Left forelimb (tissue), 1 donor: Measurements from ENCODE around the gene DNMT3A.

Experiments used
- DNase-seq: peaks from one replicate; pipeline ENCODE4 v3.0.0-alpha.2; 2018; ENCODE audit warnings: low spot score

DNMT3A gene

DNA sequence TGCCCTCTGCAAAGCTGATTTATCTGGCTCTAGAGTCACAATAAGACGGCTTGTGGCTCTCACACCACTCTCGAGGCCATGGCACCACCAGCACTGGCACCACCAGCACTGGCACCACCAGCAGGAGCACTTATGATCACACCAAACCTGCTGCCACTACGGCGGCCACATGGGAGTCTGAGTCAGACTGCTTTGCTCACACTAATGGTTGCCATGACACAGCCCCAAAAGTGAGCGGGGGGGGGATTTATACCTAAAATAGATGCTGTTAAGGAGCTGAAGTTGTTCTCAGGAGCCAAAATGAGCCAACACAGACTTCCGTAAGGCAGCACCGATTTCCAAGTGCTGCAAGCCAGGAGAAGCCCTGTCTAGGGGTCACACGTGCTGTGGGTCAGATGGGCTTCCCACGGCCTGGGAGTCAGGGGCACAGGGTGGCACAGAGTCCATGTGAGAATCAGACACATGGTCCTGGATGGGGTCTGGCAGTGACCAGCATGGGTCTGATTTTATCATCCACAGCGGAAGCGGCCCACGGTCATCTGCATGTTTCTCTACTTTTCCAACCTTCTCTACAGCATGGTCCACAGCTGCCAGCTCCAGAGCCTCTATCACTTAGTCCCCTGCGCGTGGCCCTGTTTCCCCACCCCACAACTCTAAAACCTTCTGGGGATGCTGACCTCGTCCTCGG lies 16.7 kb downstream of the DNMT3A start:
- no peak for DNase-seq

DNA sequence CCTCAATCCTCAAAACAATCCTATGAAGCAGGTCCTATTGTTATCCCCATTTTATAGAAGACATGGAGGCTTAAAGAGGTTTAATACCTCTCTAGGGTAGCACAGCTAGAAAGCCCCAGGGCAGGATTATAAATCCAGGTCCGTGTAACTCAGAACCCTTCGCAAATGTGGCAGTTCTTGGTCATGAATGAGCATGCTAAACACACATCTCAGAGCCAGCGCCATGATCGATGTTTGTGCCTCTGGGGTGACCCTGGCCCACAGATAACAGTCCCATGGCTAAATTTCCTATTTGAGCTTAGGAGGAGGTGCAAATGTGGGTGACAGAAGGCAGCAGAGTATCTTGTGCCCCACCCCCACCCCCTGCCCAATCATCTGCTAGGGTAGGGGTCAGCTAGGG lies 17.5 kb downstream of the DNMT3A start:
- DNase-seq: no peak

DNA sequence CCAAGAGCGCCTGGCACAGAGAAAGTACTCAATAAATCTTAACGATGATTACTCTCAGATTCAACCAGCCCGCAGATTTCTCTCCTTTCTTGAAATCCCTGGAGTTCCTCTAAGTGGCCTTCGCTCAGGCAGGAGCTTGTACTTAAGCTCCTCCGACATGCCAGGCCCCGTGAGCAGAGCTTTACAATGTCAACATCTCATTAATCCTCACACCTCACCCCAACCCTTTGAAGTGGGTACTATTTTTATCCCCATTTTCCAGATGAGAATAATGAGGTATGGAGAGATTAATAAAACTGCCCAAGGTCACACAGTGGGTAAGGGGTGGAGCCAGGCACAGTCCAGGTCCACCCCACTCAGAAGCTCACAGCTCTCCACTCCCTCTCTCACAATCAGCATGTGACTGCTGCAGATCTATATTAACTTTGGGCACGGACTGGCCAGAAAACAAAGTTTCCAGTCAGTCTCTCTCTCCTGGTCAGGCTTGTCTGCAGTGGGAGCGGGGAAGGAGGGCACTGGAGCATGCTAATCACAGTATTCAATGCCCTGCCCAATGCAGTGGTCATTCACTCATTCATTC lies 18.0 kb downstream of the DNMT3A start:
- no peak for DNase-seq

DNA sequence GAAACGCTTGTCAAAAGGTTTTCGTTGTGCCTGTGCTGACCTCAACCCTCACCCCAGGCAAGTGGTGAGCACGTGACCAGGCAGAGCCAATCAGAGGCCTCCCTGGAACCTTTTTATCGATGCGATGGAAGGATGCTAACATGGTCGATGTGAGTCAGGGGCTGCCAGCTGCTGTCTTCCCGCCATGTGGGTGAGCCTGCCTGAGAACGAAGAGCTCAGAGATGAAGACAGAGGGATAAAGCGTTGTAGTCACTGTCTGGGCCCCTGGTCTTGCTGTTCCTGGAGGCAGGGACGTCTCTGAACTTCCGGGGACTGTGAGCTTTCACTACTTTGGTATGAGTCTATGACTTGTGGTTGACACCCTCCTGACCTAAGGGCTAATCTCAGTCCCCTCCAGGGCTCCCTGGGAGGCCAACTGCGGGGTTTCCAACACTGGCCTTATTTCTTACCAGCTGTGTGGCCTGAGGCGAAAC lies 18.6 kb downstream of the DNMT3A start:
- no peak for DNase-seq

DNA sequence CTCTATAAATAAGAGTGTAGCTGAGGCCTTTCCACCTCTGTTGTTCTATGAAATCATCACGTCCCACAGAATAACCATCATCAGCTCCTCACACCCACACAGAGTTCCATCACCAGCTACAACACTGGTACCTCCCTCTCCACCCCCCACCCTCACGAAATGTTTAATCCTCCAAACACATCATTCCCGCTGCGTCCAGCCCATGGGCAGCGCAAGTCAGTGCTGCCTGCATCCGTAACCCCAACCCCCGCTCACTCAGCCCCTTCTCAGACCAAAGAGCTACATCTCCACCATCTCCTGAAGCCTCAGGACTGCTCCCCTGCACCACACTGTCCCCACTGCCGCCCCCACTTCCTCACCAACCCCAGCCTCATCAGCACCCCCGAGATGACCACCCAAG lies 19.4 kb downstream of the DNMT3A start:
- no peak for DNase-seq

DNA sequence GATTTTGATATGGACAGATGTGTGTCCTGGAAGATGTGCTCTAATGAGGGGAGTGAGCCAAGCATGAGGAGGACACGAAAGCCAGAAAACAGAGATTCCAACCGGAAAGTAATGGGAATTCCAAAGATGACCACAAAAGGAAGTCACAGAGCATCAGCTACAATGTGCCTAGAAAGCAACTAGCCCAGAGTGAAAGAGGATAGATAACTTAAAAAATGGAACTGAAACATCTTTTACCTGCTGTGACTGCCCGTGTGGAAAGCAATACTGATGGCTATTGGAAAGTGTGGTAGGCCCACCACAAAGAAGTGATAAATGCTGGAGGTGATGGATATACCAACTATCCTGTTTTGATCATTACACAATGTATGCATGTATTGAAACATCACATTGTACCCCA lies 21.6 kb downstream of the DNMT3A start:
- DNase-seq: no peak

DNA sequence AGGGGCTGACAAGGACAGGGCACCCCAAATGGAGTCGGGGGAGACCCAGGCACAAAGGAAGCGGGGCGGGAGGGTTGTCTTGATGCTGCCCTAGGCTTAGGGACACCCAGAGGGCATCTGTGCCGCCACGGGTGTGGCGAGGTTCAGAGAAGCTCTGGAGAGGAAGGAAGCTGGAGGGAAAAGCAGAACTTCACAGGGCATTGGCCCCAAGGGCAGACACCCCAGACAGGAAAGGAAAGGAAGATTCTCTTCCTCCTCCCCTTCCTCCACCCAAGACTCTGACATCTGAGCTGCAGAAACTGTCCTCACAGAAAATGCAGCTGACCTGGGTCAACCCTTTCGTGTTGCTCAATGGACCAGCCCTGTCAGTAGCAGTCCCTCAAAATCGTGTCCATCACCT lies 25.6 kb downstream of the DNMT3A start:
- DNase-seq: no peak

DNA sequence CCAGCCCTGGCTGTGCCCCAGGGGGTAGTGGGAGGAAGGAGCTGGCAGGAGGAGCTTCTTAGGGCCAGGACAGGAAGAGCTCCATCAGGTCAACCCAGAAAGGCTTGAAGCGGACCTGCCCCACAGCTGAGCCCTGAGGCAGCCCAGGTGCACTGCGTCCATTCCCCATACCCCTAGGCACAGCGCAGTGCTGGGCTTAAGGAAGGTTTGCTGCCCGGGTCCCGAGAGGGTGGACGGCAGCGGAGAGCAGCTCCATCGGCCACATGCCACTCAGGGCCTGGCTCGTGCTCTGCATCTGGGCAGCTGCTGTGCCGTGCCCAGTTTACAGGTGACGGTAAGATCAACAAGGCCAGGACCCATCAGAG lies 26.4 kb downstream of the DNMT3A start:
- no peak for DNase-seq

DNA sequence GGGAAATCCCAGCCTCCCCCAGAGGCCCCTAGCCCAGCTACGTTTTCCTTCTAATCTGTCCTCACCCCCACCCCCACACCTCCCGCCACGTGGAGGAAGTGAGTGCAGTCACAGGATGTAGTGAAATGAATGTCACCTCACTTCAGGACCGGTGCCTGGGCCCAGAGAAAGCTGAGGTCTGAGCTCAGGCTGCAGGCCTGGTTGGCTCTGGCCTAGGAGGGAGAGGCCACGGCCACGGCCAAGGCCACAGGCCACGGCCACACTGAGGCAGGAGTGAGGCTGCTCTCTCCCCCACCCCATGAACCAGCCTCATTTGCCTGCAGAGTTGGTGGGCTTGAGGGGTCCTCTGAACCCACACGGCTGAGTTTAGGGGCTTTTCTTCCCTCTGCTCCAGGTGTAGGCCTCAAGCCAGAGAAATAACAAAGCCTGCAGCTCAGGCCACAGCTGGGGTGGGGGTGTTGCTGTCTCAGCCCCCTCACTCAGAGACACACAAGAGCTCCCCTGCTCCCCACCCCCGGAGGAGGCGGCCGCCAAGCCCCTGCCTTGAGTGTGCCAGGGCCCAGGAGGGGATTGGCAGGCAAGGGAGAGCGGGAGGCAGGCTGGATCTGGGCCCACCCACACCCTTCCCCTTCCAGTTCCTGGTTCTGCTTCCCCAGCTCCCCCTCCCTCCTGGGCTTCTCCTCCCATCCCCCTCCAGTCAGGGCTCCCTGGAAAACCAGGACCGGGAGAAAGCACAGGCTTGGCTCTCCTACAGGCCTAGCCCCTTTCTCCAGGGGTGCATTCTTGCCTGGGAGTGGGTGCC lies 27.0 kb downstream of the DNMT3A start:
- peak; percentile 89 for DNase-seq

DNA sequence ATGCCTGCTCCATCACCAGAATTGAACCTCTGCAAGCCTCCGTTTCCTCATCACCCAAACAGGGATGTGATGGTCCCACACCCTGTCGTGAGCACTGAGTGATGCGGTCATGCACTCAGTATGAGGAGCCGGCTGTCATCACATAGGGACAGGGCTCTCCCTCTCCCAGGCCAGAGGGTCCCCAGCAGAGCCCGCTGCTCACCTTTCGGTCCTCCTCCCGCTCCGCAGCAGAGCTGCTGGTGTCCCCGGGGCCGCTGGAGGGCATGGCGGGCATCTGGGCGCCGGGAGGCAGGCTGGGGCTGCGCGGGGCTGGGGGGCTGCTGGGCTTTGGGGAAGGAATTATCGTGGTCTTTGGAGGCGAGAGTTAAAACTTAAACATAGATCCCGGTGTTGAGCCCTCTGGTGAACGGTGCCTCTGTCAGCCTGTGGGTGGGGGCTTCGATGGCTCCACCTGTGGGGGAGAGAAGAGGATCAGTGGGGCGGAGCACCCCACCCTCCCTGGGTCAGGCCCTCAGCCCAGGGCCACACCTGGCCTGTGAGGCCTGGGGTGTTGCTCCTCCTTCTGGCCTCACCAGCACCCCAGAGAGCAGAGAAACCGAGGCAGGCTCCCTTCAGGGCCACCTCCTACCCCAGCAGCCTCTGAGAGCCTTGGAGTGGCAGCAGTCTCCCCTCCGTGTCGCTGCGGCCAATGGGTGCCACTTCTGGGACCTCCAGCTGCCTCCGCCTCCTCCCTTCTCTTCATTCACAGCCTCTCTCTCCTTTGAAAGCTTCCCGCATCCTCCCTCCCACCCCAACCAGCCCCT lies 27.8 kb downstream of the DNMT3A start:
- no peak for DNase-seq

DNA sequence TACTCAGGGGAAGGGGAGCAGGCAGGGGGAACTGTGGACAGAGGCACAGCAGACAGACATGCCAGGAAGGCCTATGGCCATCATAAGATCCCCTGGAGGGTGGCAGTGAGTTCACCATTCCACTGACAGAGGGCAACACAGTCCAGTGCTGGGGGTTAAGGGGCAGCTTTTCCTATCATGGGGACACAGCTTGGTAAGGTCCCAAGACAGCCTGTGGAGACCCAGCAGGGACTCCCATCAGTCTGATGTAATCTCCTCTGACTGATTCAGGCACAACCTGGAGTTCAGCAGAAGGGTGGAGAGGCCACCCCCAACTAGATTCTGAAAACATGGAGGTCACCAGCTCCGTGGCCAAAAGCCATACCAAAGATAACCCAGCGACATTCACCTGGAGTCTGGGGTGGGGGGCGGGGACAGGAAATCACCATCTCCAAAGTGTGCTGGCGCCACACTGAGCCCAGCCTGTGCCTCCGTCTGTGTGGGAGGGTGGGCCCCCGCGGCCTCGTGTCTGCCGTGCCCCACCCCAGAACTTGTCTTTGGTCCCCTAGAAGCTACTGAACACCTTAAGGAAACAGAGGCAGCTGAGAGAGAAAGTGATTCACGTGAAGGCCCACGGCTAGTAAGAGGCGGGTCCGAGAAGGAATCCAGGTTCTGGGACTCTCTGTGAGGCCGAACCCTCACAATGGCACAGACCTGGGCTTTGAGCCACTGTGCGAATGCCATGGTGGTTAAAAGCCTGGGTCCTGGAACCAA lies 28.6 kb downstream of the DNMT3A start:
- no peak for DNase-seq

DNA sequence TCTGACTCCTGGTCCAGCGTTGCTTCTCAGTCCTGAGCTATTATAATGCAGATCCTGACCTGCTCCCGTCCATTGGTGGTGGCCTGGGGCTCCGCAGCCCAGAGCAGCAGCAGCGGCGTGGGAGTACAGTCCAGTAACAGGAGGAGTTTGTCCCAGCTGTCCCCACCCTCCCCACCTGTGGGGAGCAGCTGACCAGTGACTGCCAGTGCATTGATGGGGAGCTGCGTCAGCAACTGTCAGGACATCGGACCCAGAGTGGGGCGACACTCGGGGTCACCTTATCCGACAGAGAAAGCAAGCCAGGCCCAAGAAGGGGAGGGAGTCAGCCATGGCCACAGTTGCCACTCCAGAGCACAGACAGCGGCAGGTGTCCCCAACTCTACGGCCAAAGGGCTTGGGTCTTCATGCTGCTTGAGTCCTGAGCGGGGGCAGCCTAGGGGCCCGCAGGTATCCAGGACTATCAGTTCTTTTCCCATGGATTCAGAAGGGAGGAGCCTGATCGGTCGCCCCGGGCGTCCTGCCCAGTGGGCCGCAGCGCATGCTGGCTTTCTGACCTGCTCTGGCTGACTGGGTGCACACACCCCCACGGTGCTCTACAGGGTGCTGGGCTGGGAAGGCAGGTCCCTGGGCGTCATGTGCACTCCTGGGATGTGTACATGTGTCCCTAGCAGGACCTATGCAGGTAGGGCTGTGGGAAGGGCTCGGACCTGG lies 29.7 kb downstream of the DNMT3A start:
- no peak for DNase-seq

DNA sequence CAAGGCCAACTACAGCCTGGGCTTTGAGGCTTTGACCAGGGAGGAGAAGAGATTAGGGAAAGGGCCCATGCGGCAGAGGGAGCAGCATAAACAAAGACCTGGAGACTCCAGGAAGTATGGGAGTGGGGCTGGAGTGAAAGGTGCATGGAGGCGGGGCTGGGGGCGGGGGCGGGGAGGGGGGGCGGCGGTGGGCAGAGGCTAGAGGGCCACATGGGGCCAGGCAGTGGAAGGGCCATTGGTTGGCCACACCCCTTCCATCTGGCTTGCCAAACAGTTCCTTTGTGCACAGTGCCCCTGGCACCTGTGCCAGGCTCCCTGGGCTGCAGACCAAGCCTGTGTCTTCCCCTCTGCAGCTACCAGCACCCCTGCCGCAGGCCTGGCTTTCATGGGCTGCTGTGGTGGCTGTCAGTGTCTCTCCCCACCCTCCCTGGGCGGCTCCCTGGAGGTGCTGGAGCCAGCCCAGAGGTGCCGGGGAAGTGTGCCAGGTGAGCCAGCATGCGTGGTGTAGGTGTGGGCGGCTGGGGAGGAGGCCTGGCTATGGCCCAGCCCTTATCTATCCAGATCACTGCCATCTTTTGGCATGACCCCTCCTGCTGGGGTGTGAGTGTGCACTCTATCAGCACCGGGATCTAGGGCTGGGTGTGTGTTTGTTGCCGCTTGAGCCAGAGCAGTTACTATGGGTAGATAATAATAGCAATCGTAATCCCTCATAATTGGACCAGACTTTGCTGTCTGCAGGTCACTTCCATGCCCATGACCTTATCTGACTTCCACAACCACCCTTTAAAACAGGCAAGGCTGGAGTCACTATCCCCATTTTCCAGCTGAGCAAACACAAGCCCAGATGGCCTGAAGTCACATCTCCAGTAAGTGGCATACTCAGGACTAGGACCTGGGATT lies 30.5 kb downstream of the DNMT3A start:
- no peak for DNase-seq

DNA sequence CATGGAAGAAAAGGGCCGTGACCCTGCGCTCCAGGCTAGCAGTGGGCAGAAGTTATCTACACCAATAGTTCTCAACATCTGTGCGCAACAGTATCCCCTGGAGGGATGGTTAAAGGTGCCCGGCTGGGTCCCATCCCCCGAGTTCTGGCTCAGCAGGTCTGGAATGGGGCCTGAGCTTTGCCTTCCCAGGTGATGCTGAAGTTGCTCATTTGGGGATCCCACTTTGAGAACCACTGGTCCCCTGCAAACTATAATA lies 31.1 kb downstream of the DNMT3A start:
- no peak for DNase-seq

DNA sequence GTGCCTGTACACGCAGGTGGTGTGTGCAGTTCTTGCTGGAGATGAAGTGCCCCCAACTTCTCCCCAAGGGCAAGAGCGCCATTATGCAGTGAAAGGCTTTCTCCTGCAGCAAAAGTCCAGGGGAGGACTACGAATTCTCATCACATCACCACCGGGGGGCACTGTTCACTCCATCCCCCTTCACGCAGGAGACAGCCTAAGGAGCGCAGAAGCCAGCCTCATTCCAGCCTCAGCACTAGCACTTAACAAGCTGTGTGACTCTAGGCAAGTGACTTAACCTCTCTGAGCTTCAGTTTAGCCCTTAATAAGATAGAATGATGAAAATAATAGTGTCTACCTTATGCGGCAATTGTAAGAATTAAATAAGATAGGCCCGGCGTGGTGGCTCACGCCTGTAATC lies 32.3 kb downstream of the DNMT3A start:
- no peak for DNase-seq

DNA sequence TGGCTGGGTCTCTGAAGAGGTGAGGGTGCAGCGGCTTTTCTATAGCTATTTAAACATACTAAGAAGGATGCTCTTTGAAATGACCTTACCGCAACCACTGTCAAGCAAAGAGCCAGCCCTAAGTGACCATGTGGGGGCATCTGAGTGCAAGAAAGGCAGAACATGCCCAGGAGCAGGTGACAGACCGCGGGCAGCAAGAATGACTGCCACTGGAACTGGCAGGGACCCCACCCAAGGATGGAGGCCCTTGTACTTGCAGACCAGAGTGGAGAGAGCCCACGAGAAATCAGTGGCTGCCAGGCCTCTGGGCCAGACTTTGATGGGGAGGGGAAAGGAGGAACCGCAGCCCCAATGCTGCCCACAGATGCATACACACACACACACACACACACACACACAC lies 33.1 kb downstream of the DNMT3A start:
- DNase-seq: no peak

DNA sequence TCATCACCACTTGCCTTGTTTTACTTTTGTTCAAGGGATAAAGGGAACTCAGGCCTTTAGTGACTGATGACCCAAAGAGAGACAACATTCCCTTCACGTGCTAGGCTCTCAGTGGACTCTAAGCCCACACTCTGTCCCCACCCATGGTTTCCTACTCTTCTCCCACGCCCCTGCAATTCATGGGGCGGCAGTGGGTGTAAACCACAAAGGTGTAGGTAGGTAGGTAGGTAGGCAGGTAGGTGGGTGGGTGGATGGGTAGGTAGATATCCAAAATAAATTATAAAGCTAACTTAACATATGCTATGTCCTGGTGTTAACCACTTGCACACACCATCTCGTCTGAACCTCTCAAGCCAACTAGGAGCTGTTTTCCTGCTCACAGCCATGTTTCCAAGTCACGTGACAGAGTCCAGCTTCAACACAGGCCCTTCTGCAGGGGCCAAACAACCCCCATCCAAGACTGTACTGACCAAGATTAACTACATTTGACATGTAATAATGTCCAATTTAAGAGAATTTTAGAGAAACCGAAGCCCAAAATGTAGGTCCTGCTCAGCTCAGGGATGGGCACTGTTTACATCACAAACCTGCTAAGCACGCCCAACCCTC lies 33.7 kb downstream of the DNMT3A start:
- DNase-seq: no peak

DNA sequence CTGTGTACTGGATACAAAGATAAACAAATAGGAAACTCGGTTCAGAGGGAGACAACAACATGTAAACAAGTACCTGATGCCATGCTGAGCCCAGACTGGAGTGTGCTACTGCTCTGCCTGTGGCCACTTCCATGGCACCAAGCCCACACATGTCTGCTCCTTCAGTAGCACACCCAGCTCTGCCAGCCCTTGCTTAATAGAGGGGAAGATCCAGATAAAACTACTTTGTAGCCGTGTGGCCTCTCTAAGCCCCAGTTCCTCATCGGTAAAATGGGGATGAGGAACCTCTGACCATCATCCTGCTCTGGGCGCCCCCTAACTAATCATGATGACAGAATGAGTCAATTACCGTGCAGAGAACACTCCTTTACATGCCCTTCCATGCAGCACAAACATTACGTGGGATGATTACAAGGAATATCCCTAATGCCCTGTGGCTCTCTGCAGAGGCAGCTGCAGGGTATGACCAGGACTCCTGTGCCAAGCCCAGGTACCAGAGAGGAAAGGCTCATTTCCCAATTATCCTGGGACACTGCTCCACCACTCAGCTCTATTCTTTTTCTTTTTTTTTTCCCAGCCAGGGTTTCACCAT lies 34.9 kb downstream of the DNMT3A start:
- DNase-seq: no peak

DNA sequence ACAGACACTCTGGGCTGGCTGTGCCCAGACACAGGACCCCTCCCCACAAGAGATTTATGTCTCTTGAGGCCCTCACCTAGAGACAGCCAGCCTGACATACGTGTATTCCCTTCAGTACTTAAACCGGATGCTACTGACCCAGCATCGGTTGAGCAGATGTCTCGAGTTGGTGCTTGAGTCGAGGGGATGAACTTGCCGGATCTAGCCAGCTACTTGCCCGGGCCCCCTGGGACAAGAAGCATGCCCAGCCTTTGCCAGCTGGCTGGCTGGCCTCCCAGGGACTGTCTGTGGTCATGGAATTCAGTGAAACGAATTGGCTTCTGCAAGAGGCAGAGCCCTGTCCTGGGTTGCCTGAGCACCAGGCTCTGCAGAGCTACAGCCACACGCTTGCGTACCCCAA lies 36.0 kb downstream of the DNMT3A start:
- DNase-seq: peak; percentile 81
